Stromal cell of bone marrow (primary cell): Measurements from ENCODE around the gene ALDOC.
"Not testable (repeated sequence)": the region's sequence is repeated elsewhere in the genome, so short reads cannot be mapped to it uniquely, and the experiment has no call there.

Source experiments
- DNase-seq: peaks from one replicate; pipeline ENCODE4 v3.0.0-alpha.2; 2012; ENCODE audit warnings: low read depth

ALDOC gene

GRCh38 chr17:28576758-28577465 is at the start of gene ALDOC:
Gene ALDOC, minus strand, starts transcription at chr17:28576895. Its CDS starts 1,363 bp downstream, at chr17:28575532.
- DNase-seq, result peak; percentile 76

- no peak for DNase-seq
Observed at GRCh38 chr17:28624148-28624547, 47.5 kb upstream of the ALDOC start.

- no peak for DNase-seq
Observed at GRCh38 chr17:28623696-28624095, 47.0 kb upstream of the ALDOC start.

- no peak for DNase-seq
Observed at GRCh38 chr17:28622186-28622585, 45.5 kb upstream of the ALDOC start.

- no peak for DNase-seq
Observed at GRCh38 chr17:28620010-28620409, 43.3 kb upstream of the ALDOC start.

GRCh38 chr17:28618464-28618863 is 41.8 kb upstream of the ALDOC start:
- no peak for DNase-seq

GRCh38 chr17:28616281-28616680 is 39.6 kb upstream of the ALDOC start:
- no peak for DNase-seq

- DNase-seq, result no peak
Observed at GRCh38 chr17:28615260-28615940, 38.7 kb upstream of the ALDOC start.

- DNase-seq, result no peak
Observed at GRCh38 chr17:28613931-28614381, 37.3 kb upstream of the ALDOC start, which contains the start of gene RSKR. Gene RSKR, minus strand, starts transcription at chr17:28614185. Its CDS starts 24 bp downstream, at chr17:28614161.

- DNase-seq, result peak; percentile 2
Observed at GRCh38 chr17:28612936-28613872, 36.5 kb upstream of the ALDOC start.

GRCh38 chr17:28612531-28612930 is 35.8 kb upstream of the ALDOC start:
- no peak for DNase-seq

- DNase-seq, result no peak
Observed at GRCh38 chr17:28610376-28610775, 33.7 kb upstream of the ALDOC start.

- not testable (repeated sequence) for DNase-seq
Observed at GRCh38 chr17:28604031-28604430, 27.3 kb upstream of the ALDOC start.

GRCh38 chr17:28599311-28600184 is 22.9 kb upstream of the ALDOC start:
- DNase-seq, result peak; percentile 75

GRCh38 chr17:28598799-28599310 is 22.2 kb upstream of the ALDOC start, which contains the start of gene SPAG5:
Gene SPAG5, minus strand, starts transcription at chr17:28599025. Its CDS starts 79 bp downstream, at chr17:28598946.
- peak; percentile 80 for DNase-seq

- no peak for DNase-seq
Observed at GRCh38 chr17:28598389-28598788, 21.7 kb upstream of the ALDOC start.

- DNase-seq, result no peak
Observed at GRCh38 chr17:28597606-28598383, 21.1 kb upstream of the ALDOC start.

GRCh38 chr17:28592260-28592659 is 15.6 kb upstream of the ALDOC start:
- DNase-seq, result no peak

GRCh38 chr17:28585851-28586250 is 9.2 kb upstream of the ALDOC start:
- DNase-seq, result no peak

GRCh38 chr17:28584434-28584833 is 7.7 kb upstream of the ALDOC start:
- no peak for DNase-seq
